Keratinocyte (primary cell): ENCODE results near the gene RPP25L. TPM values are rescaled to one million over a fixed set of nuclear protein-coding genes. Genes with fewer than 3 reads are reported as not detected.

Experiments
- DNase-seq: peaks from one replicate; pipeline ENCODE4 v3.0.0-alpha.2; 2011; ENCODE audit warnings: low read depth, missing footprints, low spot score
- FAIRE-seq: peaks from 2 replicates; lab custom pipeline; 2011; peaks lifted over from hg19 to GRCh38; lab: Jason Lieb, UNC
- H2AFZ ChIP-seq: 2 replicates; pipeline ENCODE4 v1.6.0; 2012; ENCODE audit warnings: low read length, control low read depth, inconsistent platforms; ENCODE audit not compliant: control insufficient read depth
- H3K27ac ChIP-seq: 2 replicates; pipeline ENCODE4 v1.5.1; 2011; ENCODE audit warnings: low read length; ENCODE audit not compliant: control insufficient read depth, insufficient read depth
- H3K27me3 ChIP-seq: 3 replicates; pipeline ENCODE4 v1.6.0; 2011; ENCODE audit warnings: low read length; ENCODE audit not compliant: control insufficient read depth, insufficient read depth; ENCODE audit errors: extremely low read depth
- H3K36me3 ChIP-seq, 2 experiments: 2 replicates in 1 of 2; 3 replicates in 1 of 2; pipeline ENCODE4 v1.5.1; 2011; ENCODE audit warnings: low read length in 2 of 2, mild to moderate bottlenecking in 1 of 2; ENCODE audit not compliant: control insufficient read depth in 2 of 2, insufficient read depth in 2 of 2; ENCODE audit errors: extremely low read depth in 1 of 2
- H3K4me1 ChIP-seq: 3 replicates; pipeline ENCODE4 v1.5.1; 2011; ENCODE audit warnings: low read length; ENCODE audit not compliant: control insufficient read depth, insufficient read depth; ENCODE audit errors: extremely low read depth
- H3K4me2 ChIP-seq: 3 replicates; pipeline ENCODE4 v1.6.0; 2011; ENCODE audit warnings: low read depth, low read length; ENCODE audit not compliant: control insufficient read depth, insufficient read depth; ENCODE audit errors: extremely low read depth
- H3K4me3 ChIP-seq, 3 experiments: fragments of 200-600 bp in 1 of 3; sonication (generic) in 1 of 3; 2 replicates in 2 of 3; 3 replicates in 1 of 3; pipeline ENCODE4 v1.5.1; 2011 to 2016; ENCODE audit warnings: low read length in 3 of 3, mild to moderate bottlenecking in 3 of 3, control low read depth in 2 of 3, inconsistent platforms in 1 of 3, low read depth in 1 of 3, mixed read lengths in 1 of 3, mixed run types in 1 of 3, moderate library complexity in 1 of 3; ENCODE audit not compliant: control insufficient read depth in 2 of 3, insufficient read depth in 2 of 3; ENCODE audit errors: extremely low read depth in 1 of 3
- H3K79me2 ChIP-seq: 2 replicates; pipeline ENCODE4 v1.6.0; 2012; ENCODE audit warnings: low read length; ENCODE audit not compliant: control insufficient read depth, insufficient read depth
- H3K9ac ChIP-seq: 3 replicates; pipeline ENCODE4 v1.6.0; 2011; ENCODE audit warnings: low read length; ENCODE audit not compliant: control insufficient read depth, insufficient read depth; ENCODE audit errors: extremely low read depth
- H3K9me1 ChIP-seq: 3 replicates; pipeline ENCODE4 v1.6.0; 2011; ENCODE audit warnings: low read length; ENCODE audit not compliant: control insufficient read depth, insufficient read depth; ENCODE audit errors: extremely low read depth
- H3K9me3 ChIP-seq: 2 replicates; pipeline ENCODE4 v1.5.1; 2012; ENCODE audit warnings: low read depth, low read length; ENCODE audit not compliant: control insufficient read depth
- H4K20me1 ChIP-seq: 3 replicates; pipeline ENCODE4 v1.6.0; 2011; ENCODE audit warnings: low read length; ENCODE audit not compliant: control insufficient read depth, insufficient read depth; ENCODE audit errors: extremely low read depth
- CTCF ChIP-seq, 3 experiments: IDR thresholded peaks in 1 of 3; conservative IDR thresholded peaks in 1 of 3; optimal IDR thresholded peaks in 1 of 3; 2 replicates in 2 of 3; 3 replicates in 1 of 3; pipeline versions ENCODE3 to v1.5.1; 2011; ENCODE audit warnings: low read length in 3 of 3, mild to moderate bottlenecking in 3 of 3, moderate library complexity in 2 of 3, control low read depth in 1 of 3, inconsistent platforms in 1 of 3; ENCODE audit not compliant: insufficient read depth in 2 of 3; ENCODE audit errors: extremely low read depth in 1 of 3
- EZH2 ChIP-seq: IDR thresholded peaks from one replicate; pipeline ENCODE4 v1.6.1; 2012; ENCODE audit warnings: inconsistent platforms, mild to moderate bottlenecking, low read length, moderate library complexity
- dilution Hi-C: fragments of 300-500 bp; cut with MboI; formaldehyde crosslinking; loops from one replicate; pipeline ENCODE4 v1.7.0; 2020; ENCODE audit warnings: low sequenced_read_pairs; ENCODE audit not compliant: extremely low pct_ligation_motif_present
- polyA plus RNA-seq, 5 experiments: library from polyadenylated mRNA; depleted of rRNA in 3 of 5; stranded (reverse) in 3 of 5; stranded (forward) in 1 of 5; unstranded in 1 of 5; fragments of >200 nt; gene quantifications; 1 replicate in 1 of 5; 2 replicates in 3 of 5; 3 replicates in 1 of 5; pipeline versions ENCODE4 v1.2.1 to v1.2.3, GENCODE V29; 2011 to 2012; ENCODE audit warnings: missing spikeins in 2 of 5, low read depth in 1 of 5, low replicate concordance in 1 of 5

The RPP25L gene
- polyA plus RNA-seq, 1 donor (not counting 4 experiments of a cell fraction or from before 2014, with no cell fraction given), result 23.4 TPM

- Histone ChIP-seq H3K36me3 (no peaks in the 10 kb centered on the region), H3K79me2 (no peaks in the 10 kb centered on the region), H3K9me3 (peaks cover 3% of the 10 kb centered on the region), H2AFZ (no peak overlapping the region), H3K4me3 (no peak overlapping the region), H3K9ac (no peak overlapping the region), H3K9me1 (no peaks in the 10 kb centered on the region), H3K4me2 (no peak overlapping the region), H3K27ac (no peak overlapping the region), H4K20me1 (no peaks in the 10 kb centered on the region), H3K4me1 (no peaks in the 10 kb centered on the region), H3K27me3 (peaks cover 91% of the 10 kb centered on the region)
- dilution Hi-C loops, result no loop called here
- FAIRE-seq (no peak), DNase-seq (no peak)
- no peak for TF ChIP-seq EZH2
Observed at GRCh38 chr9:34587271-34587670, 24.6 kb downstream of the RPP25L start.

- no peak for FAIRE-seq
- Histone ChIP-seq H3K36me3 (no peaks in the 10 kb centered on the region), H2AFZ (no peak overlapping the region), H3K9ac (no peak overlapping the region), H3K79me2 (no peaks in the 10 kb centered on the region), H3K9me1 (no peaks in the 10 kb centered on the region), H4K20me1 (no peaks in the 10 kb centered on the region), H3K27me3 (peaks cover 83% of the 10 kb centered on the region), H3K4me3 (no peak overlapping the region), H3K9me3 (peaks cover 3% of the 10 kb centered on the region), H3K27ac (no peak overlapping the region), H3K4me2 (no peak overlapping the region), H3K4me1 (no peaks in the 10 kb centered on the region)
- dilution Hi-C loops, result no loop called here
- DNase-seq, result no peak
- no peak for TF ChIP-seq EZH2
Observed at GRCh38 chr9:34585946-34586669, 25.8 kb downstream of the RPP25L start.

GRCh38 chr9:34584970-34585369, 26.9 kb downstream of the RPP25L start:
- Histone ChIP-seq H3K9me3 (peaks cover 3% of the 10 kb centered on the region), H3K36me3 (no peaks in the 10 kb centered on the region), H4K20me1 (no peaks in the 10 kb centered on the region), H3K4me1 (no peaks in the 10 kb centered on the region), H3K27ac (no peak overlapping the region), H3K27me3 (peaks cover 83% of the 10 kb centered on the region), H3K4me2 (no peak overlapping the region), H3K4me3 (no peak overlapping the region), H3K9me1 (no peaks in the 10 kb centered on the region), H3K79me2 (no peaks in the 10 kb centered on the region), H3K9ac (no peak overlapping the region), H2AFZ (no peak overlapping the region)
- dilution Hi-C loops, result no loop called here
- TF ChIP-seq CTCF (optimal IDR thresholded peaks at IDR 0.05 in 1 of 3, IDR thresholded peaks at IDR 0.05 in 1 of 3, conservative IDR thresholded peaks at IDR 0.05 in 1 of 3; ENCODE audit: extremely low read depth in 1 of 3, insufficient read depth in 2 of 3, low read length in 3 of 3), result no peak
- TF ChIP-seq EZH2, result no peak
- FAIRE-seq, result no peak
- DNase-seq, result no peak
